ENCODE measurements around the gene NCOA7.
"Not testable (repeated sequence)": the region's sequence is repeated elsewhere in the genome, so short reads cannot be mapped to it uniquely, and the experiment has no call there.

Gene NCOA7

DNA sequence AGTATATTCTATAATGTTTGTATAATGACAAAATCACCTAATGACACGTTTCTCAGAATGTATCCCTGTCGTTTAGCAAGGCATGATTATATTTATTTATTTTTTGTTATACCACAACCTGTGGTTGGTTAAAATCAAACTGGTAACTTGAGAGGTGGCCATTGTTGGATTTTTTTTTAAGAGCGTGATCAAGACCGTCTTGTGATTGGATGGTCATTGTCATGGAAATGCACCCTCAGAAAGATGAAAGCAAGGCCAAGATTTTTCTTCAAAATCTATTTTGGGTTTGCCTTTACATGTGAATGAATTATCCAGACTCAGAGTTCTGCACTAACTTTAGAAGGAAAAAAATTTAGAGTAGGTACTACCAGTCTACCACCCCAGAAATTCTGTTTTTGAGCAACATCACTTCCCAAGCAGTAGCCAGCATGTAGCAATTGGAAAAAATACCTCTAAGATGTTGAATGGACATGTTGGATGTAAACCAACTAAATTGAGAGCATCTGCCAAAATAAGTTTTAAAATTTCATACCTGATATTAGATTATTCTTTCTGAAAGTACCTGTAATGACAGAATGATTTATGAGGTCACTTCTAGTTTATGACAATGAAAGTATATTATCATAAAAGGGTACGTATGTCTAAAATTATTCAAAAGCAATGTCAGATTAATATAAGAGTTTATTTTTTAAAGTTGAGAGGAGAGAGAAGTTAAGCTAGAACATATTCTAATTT lies 50.8 kb downstream of the NCOA7 start:
- 60 to 94% methylated on average over 1 to 2 of the region's 5 CpGs for WGBS, 2 experiments (ENCODE audit: insufficient coverage in 2 of 2)
- H3K36me3 ChIP-seq (ENCODE audit: control insufficient read depth, insufficient read depth, low read length): no peaks in the 10 kb centered on the region
- H3K4me1 ChIP-seq (ENCODE audit: control insufficient read depth, insufficient read depth, low read length, poor library complexity, severe bottlenecking): peaks cover 2% of the 10 kb centered on the region

DNA sequence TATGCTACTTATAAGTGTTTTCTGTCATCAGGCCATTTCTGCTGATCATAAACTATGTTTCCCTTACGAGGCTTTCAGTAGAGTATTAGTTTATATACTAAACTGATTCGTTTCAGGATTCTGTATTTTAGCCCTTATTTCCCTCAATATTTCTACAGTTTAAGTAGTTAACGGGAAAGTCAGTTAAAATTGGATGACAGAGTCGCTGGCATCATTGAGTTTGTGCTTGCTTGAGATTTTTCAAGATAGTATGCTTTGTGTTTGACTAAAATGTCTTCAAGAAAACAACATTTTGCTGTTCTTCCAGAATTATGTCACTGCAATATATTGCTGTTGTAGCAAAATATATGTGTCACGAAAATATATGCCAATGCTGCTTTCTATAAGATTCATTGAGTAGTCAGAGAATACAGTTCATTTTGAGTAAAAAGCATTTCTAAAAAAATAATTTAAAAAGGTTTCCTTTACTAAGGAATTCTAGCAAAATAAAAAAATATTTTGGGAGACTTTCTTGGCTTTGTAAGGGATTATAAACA lies 51.4 kb downstream of the NCOA7 start:
- WGBS, 2 experiments (ENCODE audit: insufficient coverage in 2 of 2): 67 to 100% methylated on average over 1 of the region's 5 CpGs

More for the DNA sequence above, 50.8 kb downstream of the NCOA7 start:
- Histone ChIP-seq H3K27ac (ENCODE audit: low read depth, low read length, severe bottlenecking) (no peak overlapping the region), H3K9me3 (ENCODE audit: control insufficient read depth, low read length) (no peaks in the 10 kb centered on the region), H3K4me3 (ENCODE audit: extremely low read depth, insufficient read depth, low read length, poor library complexity, severe bottlenecking) (no peak overlapping the region)

DNA sequence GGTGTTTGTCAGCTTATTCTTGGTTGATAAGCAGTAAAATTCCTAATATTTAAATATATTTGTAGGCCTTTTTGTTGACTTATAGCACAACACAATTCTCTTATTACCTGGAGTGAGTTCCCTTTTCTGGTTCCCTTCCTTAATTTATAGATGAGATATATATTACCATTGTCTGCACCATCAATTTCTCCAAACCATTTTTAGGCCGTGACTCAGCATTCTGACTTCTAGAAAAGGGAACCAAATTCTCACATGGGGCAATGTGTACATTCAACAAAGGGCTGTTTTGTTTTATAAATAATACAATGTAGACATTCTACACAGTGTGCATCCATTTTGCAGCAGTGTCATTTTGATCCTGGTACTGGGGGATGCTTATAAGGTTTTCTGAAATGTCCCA lies 52.8 kb downstream of the NCOA7 start:
- Histone ChIP-seq H3K4me3 (ENCODE audit: extremely low read depth, insufficient read depth, low read length, poor library complexity, severe bottlenecking) (no peak overlapping the region), H3K9me3 (ENCODE audit: control insufficient read depth, low read length) (no peaks in the 10 kb centered on the region), H3K4me1 (ENCODE audit: control insufficient read depth, insufficient read depth, low read length, poor library complexity, severe bottlenecking) (peaks cover 2% of the 10 kb centered on the region), H3K36me3 (ENCODE audit: control insufficient read depth, insufficient read depth, low read length) (no peaks in the 10 kb centered on the region), H3K27ac (ENCODE audit: low read depth, low read length, severe bottlenecking) (no peak overlapping the region)
- no CpG with 5 or more reads among the region's 1 CpG for WGBS, 2 experiments (ENCODE audit: insufficient coverage in 2 of 2)

More for the DNA sequence above, 51.4 kb downstream of the NCOA7 start:
- Histone ChIP-seq H3K4me3 (ENCODE audit: extremely low read depth, insufficient read depth, low read length, poor library complexity, severe bottlenecking) (no peak overlapping the region), H3K36me3 (ENCODE audit: control insufficient read depth, insufficient read depth, low read length) (no peaks in the 10 kb centered on the region), H3K9me3 (ENCODE audit: control insufficient read depth, low read length) (no peaks in the 10 kb centered on the region), H3K27ac (ENCODE audit: low read depth, low read length, severe bottlenecking) (no peak overlapping the region), H3K4me1 (ENCODE audit: control insufficient read depth, insufficient read depth, low read length, poor library complexity, severe bottlenecking) (peaks cover 2% of the 10 kb centered on the region)

DNA sequence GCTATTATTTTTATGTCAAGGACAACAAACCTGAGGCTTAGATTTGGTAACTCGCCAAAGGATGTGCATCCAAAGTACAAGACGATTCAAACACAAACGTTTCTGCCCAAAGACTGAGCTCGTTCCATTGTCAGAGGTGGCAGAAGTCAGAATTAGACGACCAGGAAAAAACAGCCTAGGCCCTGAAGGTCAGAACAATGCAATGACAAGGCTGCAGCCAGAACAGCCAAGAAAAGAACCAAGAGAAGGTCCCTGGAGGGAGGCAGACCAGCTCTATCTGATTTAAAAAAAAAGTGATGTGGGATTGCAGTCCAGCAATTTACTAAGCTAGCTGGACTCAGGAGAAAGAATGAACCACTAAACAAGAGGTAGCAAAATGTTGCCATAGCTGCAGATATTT lies 54.2 kb downstream of the NCOA7 start:
- no peak overlapping the region for H3K27ac ChIP-seq (ENCODE audit: low read depth, low read length, severe bottlenecking)
- 81 to 85% methylated on average over 5 of the region's 5 CpGs for WGBS, 2 experiments (ENCODE audit: insufficient coverage in 2 of 2)
- peaks cover 2% of the 10 kb centered on the region for H3K4me1 ChIP-seq (ENCODE audit: control insufficient read depth, insufficient read depth, low read length, poor library complexity, severe bottlenecking)
- no peak overlapping the region for H3K4me3 ChIP-seq (ENCODE audit: extremely low read depth, insufficient read depth, low read length, poor library complexity, severe bottlenecking)
- H3K36me3 ChIP-seq (ENCODE audit: control insufficient read depth, insufficient read depth, low read length): no peaks in the 10 kb centered on the region
- H3K9me3 ChIP-seq (ENCODE audit: control insufficient read depth, low read length): no peaks in the 10 kb centered on the region

DNA sequence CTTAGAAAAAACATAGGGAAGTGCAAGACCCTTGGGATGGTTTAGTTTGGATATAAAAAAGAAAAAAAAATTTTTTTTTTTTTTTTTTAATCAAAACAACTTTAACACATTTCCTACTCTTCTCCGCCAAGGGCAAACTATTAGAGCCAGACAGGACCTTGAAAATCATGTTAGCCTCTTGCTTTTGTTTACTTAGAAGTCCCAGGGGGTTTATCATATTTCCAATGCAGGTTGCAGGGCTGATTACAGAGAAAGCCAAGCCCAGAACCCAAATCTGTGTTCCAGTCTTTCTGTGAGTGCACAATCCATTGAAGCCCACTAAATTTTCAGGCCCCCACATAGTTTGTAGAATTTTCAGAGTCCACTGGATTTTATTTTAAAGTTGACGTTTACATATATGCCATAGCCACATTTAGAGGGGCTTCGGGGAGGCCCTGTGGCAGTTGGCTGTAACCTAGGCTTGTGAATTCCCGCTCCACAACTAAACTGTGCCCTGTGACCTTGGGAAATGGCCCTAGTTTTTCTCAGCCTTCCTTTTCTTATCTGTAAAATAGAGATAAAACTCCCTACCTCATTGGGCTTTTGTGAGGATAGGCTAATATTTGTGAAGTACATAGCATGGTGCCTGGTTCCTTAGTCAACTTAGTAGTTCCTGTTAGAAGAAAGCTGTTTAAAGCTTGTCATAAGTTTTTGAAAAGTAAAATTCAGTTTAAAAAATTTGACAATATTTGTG lies 55.7 kb downstream of the NCOA7 start:
- no peak overlapping the region for H3K4me3 ChIP-seq (ENCODE audit: extremely low read depth, insufficient read depth, low read length, poor library complexity, severe bottlenecking)
- H3K4me1 ChIP-seq (ENCODE audit: control insufficient read depth, insufficient read depth, low read length, poor library complexity, severe bottlenecking): peaks cover 2% of the 10 kb centered on the region
- H3K27ac ChIP-seq (ENCODE audit: low read depth, low read length, severe bottlenecking): no peak overlapping the region
- no peaks in the 10 kb centered on the region for H3K36me3 ChIP-seq (ENCODE audit: control insufficient read depth, insufficient read depth, low read length)
- H3K9me3 ChIP-seq (ENCODE audit: control insufficient read depth, low read length): no peaks in the 10 kb centered on the region
- 100% methylated on average over 3 of the region's 4 CpGs for WGBS, 2 experiments (ENCODE audit: insufficient coverage in 2 of 2)

DNA sequence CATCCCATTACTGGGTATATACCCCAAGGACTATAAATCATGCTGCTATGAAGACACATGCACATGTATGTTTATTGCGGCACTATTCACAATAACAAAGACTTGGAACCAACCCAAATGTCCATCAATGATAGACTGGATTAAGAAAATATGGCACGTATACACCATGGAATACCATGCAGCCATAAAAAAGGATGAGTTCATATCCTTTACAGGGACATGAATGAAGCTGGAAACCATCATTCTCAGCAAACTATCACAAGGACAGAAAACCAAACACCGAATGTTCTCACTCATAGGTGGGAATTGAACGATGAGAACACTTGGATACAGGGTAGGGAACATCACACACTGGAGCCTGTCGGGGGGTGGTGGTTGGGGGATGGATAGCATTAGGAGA lies 57.5 kb downstream of the NCOA7 start:
- WGBS, 2 experiments (ENCODE audit: insufficient coverage in 2 of 2): no CpG with 5 or more reads among the region's 5 CpGs

DNA sequence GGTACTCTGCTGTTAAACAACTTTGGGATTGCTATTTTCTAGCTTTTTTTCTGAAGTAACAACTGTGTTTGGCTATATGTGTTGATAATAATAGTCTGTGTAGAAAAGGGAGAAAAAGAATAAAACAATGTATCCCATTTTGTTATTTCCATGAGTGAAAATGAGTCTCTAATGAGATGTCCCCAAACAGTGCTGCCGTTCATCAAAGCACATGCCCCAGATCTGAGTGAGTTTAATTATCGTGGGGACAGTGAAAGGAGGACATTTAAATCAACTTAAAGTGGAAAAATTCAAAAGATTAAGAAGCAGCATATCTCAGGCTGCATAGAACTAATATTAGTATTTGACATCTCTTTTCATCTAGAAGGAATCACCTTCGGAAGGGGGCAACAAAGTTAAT lies 59.6 kb downstream of the NCOA7 start:
- no peaks in the 10 kb centered on the region for H3K4me1 ChIP-seq (ENCODE audit: control insufficient read depth, insufficient read depth, low read length, poor library complexity, severe bottlenecking)
- H3K36me3 ChIP-seq (ENCODE audit: control insufficient read depth, insufficient read depth, low read length): no peaks in the 10 kb centered on the region
- no peak overlapping the region for H3K27ac ChIP-seq (ENCODE audit: low read depth, low read length, severe bottlenecking)
- WGBS, 2 experiments (ENCODE audit: insufficient coverage in 2 of 2): 95 to 96% methylated on average over 3 of the region's 3 CpGs
- no peak overlapping the region for H3K4me3 ChIP-seq (ENCODE audit: extremely low read depth, insufficient read depth, low read length, poor library complexity, severe bottlenecking)
- peaks cover 5% of the 10 kb centered on the region for H3K9me3 ChIP-seq (ENCODE audit: control insufficient read depth, low read length)

More for the DNA sequence above, 57.5 kb downstream of the NCOA7 start:
- H3K36me3 ChIP-seq (ENCODE audit: control insufficient read depth, insufficient read depth, low read length); H3K4me3 ChIP-seq (ENCODE audit: extremely low read depth, insufficient read depth, low read length, poor library complexity, severe bottlenecking); H3K4me1 ChIP-seq (ENCODE audit: control insufficient read depth, insufficient read depth, low read length, poor library complexity, severe bottlenecking); H3K27ac ChIP-seq (ENCODE audit: low read depth, low read length, severe bottlenecking); H3K9me3 ChIP-seq (ENCODE audit: control insufficient read depth, low read length): not testable (repeated sequence)

DNA sequence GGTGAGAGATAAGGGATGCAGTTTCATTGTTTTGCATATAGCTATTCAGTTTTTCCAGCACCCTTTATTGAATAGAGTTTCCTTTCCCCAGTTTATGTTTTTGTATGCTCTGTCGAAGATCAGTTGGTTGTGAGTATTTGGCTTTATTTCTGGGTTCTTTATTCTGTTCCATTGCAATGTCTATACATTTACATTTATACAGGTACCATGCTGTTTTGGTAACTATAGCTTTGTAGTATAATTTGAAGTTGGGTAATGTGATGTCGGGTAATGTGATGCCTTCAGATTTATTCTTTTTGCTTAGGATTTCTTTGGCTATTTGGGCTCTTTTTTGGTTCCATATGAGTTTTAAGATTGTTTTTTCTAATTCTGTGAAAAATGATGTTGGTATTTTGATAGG lies 61.8 kb downstream of the NCOA7 start:
- Histone ChIP-seq H3K36me3 (ENCODE audit: control insufficient read depth, insufficient read depth, low read length) (no peaks in the 10 kb centered on the region), H3K4me3 (ENCODE audit: extremely low read depth, insufficient read depth, low read length, poor library complexity, severe bottlenecking) (no peak overlapping the region), H3K27ac (ENCODE audit: low read depth, low read length, severe bottlenecking) (no peak overlapping the region), H3K4me1 (ENCODE audit: control insufficient read depth, insufficient read depth, low read length, poor library complexity, severe bottlenecking) (no peaks in the 10 kb centered on the region), H3K9me3 (ENCODE audit: control insufficient read depth, low read length) (peaks cover 5% of the 10 kb centered on the region)
- 100% methylated on average over 1 of the region's 2 CpGs for WGBS, 2 experiments (ENCODE audit: insufficient coverage in 2 of 2)

DNA sequence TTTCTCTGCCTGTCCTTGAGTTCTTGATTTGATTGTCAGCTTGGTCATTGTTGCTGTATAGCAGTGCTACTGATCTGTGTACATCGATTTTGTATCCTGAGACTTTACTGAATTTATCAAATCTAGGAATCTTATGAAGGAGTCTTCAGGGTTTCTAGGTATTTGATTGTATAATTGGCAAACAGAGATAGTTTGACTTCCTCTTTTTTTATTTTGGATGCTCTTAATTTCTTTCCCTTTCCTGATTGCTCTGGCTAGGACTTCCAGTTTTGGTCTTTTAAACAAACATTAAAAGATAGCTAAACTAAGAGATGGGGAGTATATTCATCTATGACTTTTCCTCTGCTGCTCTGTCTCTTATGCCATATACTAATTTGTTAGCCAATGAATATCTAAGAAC lies 62.4 kb downstream of the NCOA7 start:
- WGBS, 2 experiments (ENCODE audit: insufficient coverage in 2 of 2): no CpG with 5 or more reads among the region's 1 CpG
- no peaks in the 10 kb centered on the region for H3K36me3 ChIP-seq (ENCODE audit: control insufficient read depth, insufficient read depth, low read length)

DNA sequence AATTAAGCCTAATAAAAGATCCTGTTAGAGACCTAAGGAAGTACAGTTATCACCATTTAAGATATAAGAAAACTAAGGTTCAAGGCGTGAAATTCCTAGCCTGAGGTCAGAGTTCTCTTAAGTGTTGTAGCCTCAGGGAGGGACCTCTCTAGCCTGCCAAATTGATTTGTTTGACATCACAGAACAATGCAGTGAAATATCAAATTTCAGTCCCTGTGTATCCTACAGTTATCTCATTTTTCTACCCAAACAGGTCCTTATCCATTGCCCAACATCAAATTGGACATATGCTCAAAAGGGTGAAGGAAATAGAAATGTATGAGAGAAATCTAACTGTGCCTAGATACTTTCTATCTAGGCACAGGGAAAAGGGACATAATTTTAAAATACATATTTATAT lies 63.0 kb downstream of the NCOA7 start:
- peaks cover 5% of the 10 kb centered on the region for H3K9me3 ChIP-seq (ENCODE audit: control insufficient read depth, low read length)
- no peaks in the 10 kb centered on the region for H3K36me3 ChIP-seq (ENCODE audit: control insufficient read depth, insufficient read depth, low read length)
- no peak overlapping the region for H3K27ac ChIP-seq (ENCODE audit: low read depth, low read length, severe bottlenecking)
- H3K4me1 ChIP-seq (ENCODE audit: control insufficient read depth, insufficient read depth, low read length, poor library complexity, severe bottlenecking): no peaks in the 10 kb centered on the region
- 100% methylated on average over 1 of the region's 1 CpG for WGBS, 2 experiments (ENCODE audit: insufficient coverage in 2 of 2)
- H3K4me3 ChIP-seq (ENCODE audit: extremely low read depth, insufficient read depth, low read length, poor library complexity, severe bottlenecking): no peak overlapping the region

More for the DNA sequence above, 62.4 kb downstream of the NCOA7 start:
- Histone ChIP-seq H3K4me3 (ENCODE audit: extremely low read depth, insufficient read depth, low read length, poor library complexity, severe bottlenecking) (no peak overlapping the region), H3K9me3 (ENCODE audit: control insufficient read depth, low read length) (peaks cover 5% of the 10 kb centered on the region), H3K4me1 (ENCODE audit: control insufficient read depth, insufficient read depth, low read length, poor library complexity, severe bottlenecking) (no peaks in the 10 kb centered on the region), H3K27ac (ENCODE audit: low read depth, low read length, severe bottlenecking) (no peak overlapping the region)

DNA sequence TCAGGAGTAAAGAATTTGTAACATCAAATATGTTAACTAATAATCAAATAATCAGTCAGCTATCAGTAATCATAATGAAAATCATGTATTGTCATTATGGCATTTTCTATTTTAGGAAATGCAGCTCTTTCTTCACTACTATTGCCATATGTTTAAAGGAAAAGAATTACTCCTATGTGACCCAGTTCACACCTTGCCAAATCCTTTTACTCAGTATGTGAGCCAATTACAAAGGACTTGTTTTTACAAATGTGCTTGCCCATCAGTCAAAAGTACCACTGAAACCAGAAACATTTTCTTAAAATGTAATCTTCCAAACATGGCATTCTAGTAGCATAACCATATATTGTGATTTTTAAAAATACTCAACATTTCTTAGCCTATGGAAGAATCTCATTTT lies 63.6 kb downstream of the NCOA7 start:
- peaks cover 5% of the 10 kb centered on the region for H3K9me3 ChIP-seq (ENCODE audit: control insufficient read depth, low read length)
- no peak overlapping the region for H3K4me3 ChIP-seq (ENCODE audit: extremely low read depth, insufficient read depth, low read length, poor library complexity, severe bottlenecking)
- no peaks in the 10 kb centered on the region for H3K36me3 ChIP-seq (ENCODE audit: control insufficient read depth, insufficient read depth, low read length)
- H3K27ac ChIP-seq (ENCODE audit: low read depth, low read length, severe bottlenecking): no peak overlapping the region
- H3K4me1 ChIP-seq (ENCODE audit: control insufficient read depth, insufficient read depth, low read length, poor library complexity, severe bottlenecking): no peaks in the 10 kb centered on the region

Measured in mesodermal cell (in vitro differentiated cells).